Smooth muscle cell (in vitro differentiated cells): ENCODE results near the gene ALDH1L1. TPM values are rescaled to one million over a fixed set of nuclear protein-coding genes. Genes with fewer than 3 reads are reported as not detected.

Source experiments
- DNase-seq: peaks from one replicate; lab custom pipeline; 2025; ENCODE audit not compliant: unreplicated experiment; lab: John Stamatoyannopoulos, UW
- H2AFZ ChIP-seq: fragments of 200-600 bp; sonication (generic); 2 replicates; pipeline ENCODE4 v1.6.0; 2016; ENCODE audit warnings: antibody characterized with exemption, low read depth, mild to moderate bottlenecking
- H3F3A ChIP-seq: fragments of 200-600 bp; sonication (generic); 2 replicates; pipeline ENCODE4 v1.6.0; 2017; ENCODE audit warnings: antibody characterized with exemption, low read depth
- H3K27ac ChIP-seq: fragments of 200-600 bp; sonication (generic); 2 replicates; pipeline ENCODE4 v1.5.1; 2016; ENCODE audit warnings: low read depth, mild to moderate bottlenecking
- H3K27me3 ChIP-seq: fragments of 200-600 bp; sonication (generic); 2 replicates; pipeline ENCODE4 v1.6.1; 2016; ENCODE audit warnings: low read depth, mild to moderate bottlenecking
- H3K36me3 ChIP-seq: fragments of 200-600 bp; sonication (generic); 2 replicates; pipeline ENCODE4 v1.5.1; 2016; ENCODE audit warnings: low read depth
- H3K4me1 ChIP-seq: fragments of 200-600 bp; sonication (generic); 2 replicates; pipeline ENCODE4 v1.5.1; 2016; ENCODE audit warnings: low read depth
- H3K4me2 ChIP-seq: fragments of 200-600 bp; sonication (generic); 2 replicates; pipeline ENCODE4 v1.6.0; 2016; ENCODE audit warnings: mild to moderate bottlenecking
- H3K4me3 ChIP-seq: fragments of 200-600 bp; sonication (generic); 2 replicates; pipeline ENCODE4 v1.5.1; 2016; ENCODE audit warnings: mild to moderate bottlenecking
- H3K79me2 ChIP-seq: fragments of 200-600 bp; sonication (generic); 2 replicates; pipeline ENCODE4 v1.6.0; 2016; ENCODE audit warnings: low read depth, mild to moderate bottlenecking
- H3K9ac ChIP-seq: fragments of 200-600 bp; sonication (generic); 2 replicates; pipeline ENCODE4 v1.6.0; 2016; ENCODE audit warnings: low read depth
- H3K9me3 ChIP-seq: fragments of 200-600 bp; sonication (generic); replicated peaks from 2 replicates; pipeline ENCODE4 v1.5.1; 2016; ENCODE audit warnings: low read depth
- H4K20me1 ChIP-seq: fragments of 200-600 bp; sonication (generic); 2 replicates; pipeline ENCODE4 v1.6.0; 2016; ENCODE audit warnings: low read depth
- WGBS: methylation state at CpG from one replicate; pipeline ENCODE4 v1.1.7; 2016; ENCODE audit warnings: low lambda C conversion rate; 5-methylcytosine and 5-hydroxymethylcytosine counted together
- polyA plus RNA-seq: library from polyadenylated mRNA; unstranded; fragments of >200 nt; fragmentation: Nextera tagmentation; extraction: Ambion mirVana; gene quantifications from 2 replicates; pipeline ENCODE4 v1.2.1, GENCODE V29; 2016
- total RNA-seq: library from RNA; depleted of rRNA; stranded (reverse); fragments of >200 nt; gene quantifications from 2 replicates; pipeline ENCODE4 v1.2.3, GENCODE V29; 2014
- TF ChIP-seq, protein P1 (sequence below): fragments of 200-600 bp; sonication (generic); IDR thresholded peaks from 2 replicates; pipeline ENCODE4 v1.5.1; 2017; ENCODE audit warnings: borderline replicate concordance, mild to moderate bottlenecking, antibody characterized with exemption; ENCODE audit not compliant: insufficient read depth, poor library complexity, severe bottlenecking

The ALDH1L1 gene
- total and polyA plus RNA-seq, 2 experiments from 2014 or later = 0.48 TPM; not detected in 1

DNA sequence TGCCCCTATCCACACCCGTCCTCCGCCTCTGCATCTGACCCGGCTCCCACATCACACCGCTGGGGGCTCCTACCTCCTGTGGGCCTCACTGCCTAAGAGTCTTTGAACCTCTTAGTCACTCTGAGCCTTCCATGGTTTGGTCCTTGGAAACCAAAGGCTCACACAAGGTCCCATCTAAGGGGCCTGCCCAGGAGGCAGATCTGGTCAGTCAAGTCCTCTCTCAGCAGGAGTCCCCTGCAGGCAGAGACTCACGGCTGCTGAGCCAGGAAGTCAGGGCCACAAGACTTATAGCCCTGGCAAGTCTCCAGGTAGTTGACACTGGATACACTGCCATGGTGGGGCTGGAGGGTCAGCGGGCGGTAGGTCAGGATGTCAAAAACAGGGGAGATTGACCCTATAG lies 31.2 kb upstream of the ALDH1L1 start:
- whole genome bisulfite sequencing = 94% methylated on average over 7 of the region's 7 CpGs

DNA sequence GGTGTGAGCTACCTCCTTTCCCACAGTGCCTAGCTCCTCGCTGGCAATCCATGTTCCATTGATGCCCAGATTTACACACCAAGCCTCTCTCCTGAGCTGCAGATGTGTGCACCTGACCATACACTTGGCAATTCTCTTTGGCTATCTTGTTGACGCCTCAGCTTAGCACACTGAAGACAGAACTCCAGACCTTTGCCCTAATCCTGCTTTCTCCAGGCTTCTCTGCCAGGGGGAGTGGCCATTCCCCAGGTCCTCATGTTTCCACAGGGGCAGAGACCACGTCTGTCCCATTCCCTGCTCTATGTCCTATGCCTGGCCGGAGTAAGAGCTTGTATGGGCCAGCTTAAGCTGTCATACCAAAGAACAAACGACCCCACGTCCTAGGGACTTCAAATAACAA lies 30.2 kb upstream of the ALDH1L1 start:
- Histone ChIP-seq H3K4me3 (no peak overlapping the region), H3K9ac (no peak overlapping the region)
- 80% methylated on average over 6 of the region's 6 CpGs for WGBS

More for the DNA sequence above, 31.2 kb upstream of the ALDH1L1 start:
- no peak for DNase-seq
- Histone ChIP-seq H3F3A (no peaks in the 10 kb centered on the region), H3K4me3 (no peak overlapping the region), H4K20me1 (no peaks in the 10 kb centered on the region), H3K27me3 (no peaks in the 10 kb centered on the region), H3K4me1 (no peaks in the 10 kb centered on the region), H3K36me3 (no peaks in the 10 kb centered on the region), H3K9ac (no peak overlapping the region), H3K9me3 (no peaks in the 10 kb centered on the region), H2AFZ (no peak overlapping the region), H3K79me2 (no peaks in the 10 kb centered on the region), H3K27ac (no peak overlapping the region), H3K4me2 (no peak overlapping the region)
- TF ChIP-seq, protein P1, sequence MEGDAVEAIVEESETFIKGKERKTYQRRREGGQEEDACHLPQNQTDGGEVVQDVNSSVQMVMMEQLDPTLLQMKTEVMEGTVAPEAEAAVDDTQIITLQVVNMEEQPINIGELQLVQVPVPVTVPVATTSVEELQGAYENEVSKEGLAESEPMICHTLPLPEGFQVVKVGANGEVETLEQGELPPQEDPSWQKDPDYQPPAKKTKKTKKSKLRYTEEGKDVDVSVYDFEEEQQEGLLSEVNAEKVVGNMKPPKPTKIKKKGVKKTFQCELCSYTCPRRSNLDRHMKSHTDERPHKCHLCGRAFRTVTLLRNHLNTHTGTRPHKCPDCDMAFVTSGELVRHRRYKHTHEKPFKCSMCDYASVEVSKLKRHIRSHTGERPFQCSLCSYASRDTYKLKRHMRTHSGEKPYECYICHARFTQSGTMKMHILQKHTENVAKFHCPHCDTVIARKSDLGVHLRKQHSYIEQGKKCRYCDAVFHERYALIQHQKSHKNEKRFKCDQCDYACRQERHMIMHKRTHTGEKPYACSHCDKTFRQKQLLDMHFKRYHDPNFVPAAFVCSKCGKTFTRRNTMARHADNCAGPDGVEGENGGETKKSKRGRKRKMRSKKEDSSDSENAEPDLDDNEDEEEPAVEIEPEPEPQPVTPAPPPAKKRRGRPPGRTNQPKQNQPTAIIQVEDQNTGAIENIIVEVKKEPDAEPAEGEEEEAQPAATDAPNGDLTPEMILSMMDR = no peak

DNA sequence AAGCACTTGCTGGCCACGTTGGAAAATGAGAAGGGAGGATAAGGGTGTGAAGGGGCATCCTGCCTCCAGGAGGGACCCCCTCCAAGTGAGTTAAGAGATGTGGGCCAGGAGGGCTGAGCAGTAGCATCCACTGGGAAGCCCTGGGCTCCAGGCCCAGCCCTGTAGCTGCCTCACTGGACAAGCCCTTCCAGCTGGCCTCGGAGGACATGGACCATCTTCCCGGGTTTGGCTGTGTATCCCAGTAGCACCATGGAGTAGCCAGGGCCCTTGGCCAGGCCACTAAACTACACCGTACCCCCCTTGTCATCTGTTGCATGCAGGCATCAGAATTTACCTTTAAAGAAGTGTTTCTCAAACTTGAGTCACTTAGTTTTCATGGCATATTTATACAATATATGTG lies 29.4 kb upstream of the ALDH1L1 start:
- H3K9ac ChIP-seq = no peak overlapping the region
- DNase-seq = no peak
- no peaks in the 10 kb centered on the region for H4K20me1 ChIP-seq
- no peaks in the 10 kb centered on the region for H3K9me3 ChIP-seq
- H3K36me3 ChIP-seq = no peaks in the 10 kb centered on the region
- TF ChIP-seq, protein P1 = no peak
- no peak overlapping the region for H3K27ac ChIP-seq
- no peak overlapping the region for H2AFZ ChIP-seq
- H3K4me2 ChIP-seq = no peak overlapping the region
- H3K27me3 ChIP-seq = no peaks in the 10 kb centered on the region
- 91% methylated on average over 4 of the region's 4 CpGs for WGBS
- H3F3A ChIP-seq = no peaks in the 10 kb centered on the region
- H3K4me1 ChIP-seq = no peaks in the 10 kb centered on the region
- no peaks in the 10 kb centered on the region for H3K79me2 ChIP-seq
- H3K4me3 ChIP-seq = no peak overlapping the region

More for the DNA sequence above, 30.2 kb upstream of the ALDH1L1 start:
- Histone ChIP-seq H2AFZ (no peak overlapping the region), H3K36me3 (no peaks in the 10 kb centered on the region), H3K9me3 (no peaks in the 10 kb centered on the region), H3K4me1 (no peaks in the 10 kb centered on the region), H4K20me1 (no peaks in the 10 kb centered on the region), H3K27ac (no peak overlapping the region), H3K79me2 (no peaks in the 10 kb centered on the region), H3F3A (no peaks in the 10 kb centered on the region), H3K27me3 (no peaks in the 10 kb centered on the region), H3K4me2 (no peak overlapping the region)
- no peak for DNase-seq
- TF ChIP-seq, protein P1 = no peak

DNA sequence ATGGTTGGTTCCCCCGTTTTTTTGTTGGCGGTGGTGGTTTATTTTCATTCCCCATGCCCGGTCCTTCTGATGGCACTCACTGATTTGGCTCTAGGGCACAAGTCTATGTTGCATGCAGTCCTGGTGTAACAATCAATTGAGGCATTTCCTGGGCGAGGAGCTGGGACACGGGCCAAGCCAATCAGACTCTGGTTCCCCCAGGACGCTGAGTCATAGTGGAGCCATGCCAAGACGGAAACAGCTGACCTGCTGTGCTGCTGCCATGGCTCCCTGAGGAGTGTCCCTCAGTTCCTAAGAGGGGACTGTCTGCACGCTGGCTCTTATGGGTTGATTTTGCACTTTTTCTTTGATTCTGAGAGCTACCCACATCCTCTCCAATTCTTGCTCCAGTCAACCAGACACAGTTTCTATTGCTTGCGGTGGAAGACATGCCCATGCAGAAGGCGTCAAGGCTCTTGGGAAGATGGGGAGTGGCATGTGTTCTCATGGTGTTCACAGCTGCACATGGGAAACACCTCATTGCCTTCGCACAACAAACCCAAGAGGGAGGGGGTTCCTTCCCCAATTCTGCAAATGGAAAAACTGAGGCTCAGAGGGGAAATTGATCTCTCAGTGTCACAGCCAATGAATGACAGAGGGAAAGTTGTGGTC lies 28.3 kb upstream of the ALDH1L1 start:
- Histone ChIP-seq H3K36me3 (no peaks in the 10 kb centered on the region), H3K79me2 (no peaks in the 10 kb centered on the region), H3K27me3 (no peaks in the 10 kb centered on the region), H3K4me3 (no peak overlapping the region), H3F3A (no peaks in the 10 kb centered on the region), H3K9ac (no peak overlapping the region), H3K4me2 (no peak overlapping the region), H3K9me3 (no peaks in the 10 kb centered on the region), H3K4me1 (no peaks in the 10 kb centered on the region), H3K27ac (no peak overlapping the region), H2AFZ (no peak overlapping the region), H4K20me1 (no peaks in the 10 kb centered on the region)
- DNase-seq = no peak
- TF ChIP-seq, protein P1 = no peak
- 73% methylated on average over 11 of the region's 11 CpGs for WGBS
